Amniotic epithelial cell (primary cell): Measurements from ENCODE around the gene LAYN.

Experiments
- DNase-seq: peaks from one replicate; pipeline ENCODE4 v3.0.0-alpha.2; 2010; ENCODE audit warnings: low read depth

Gene LAYN

GRCh38 chr11:111531687-111532364 lies 8.7 kb upstream of the LAYN start:
- DNase-seq: peak; percentile 97

- DNase-seq: no peak
Measured at GRCh38 chr11:111532365-111532709, 8.2 kb upstream of the LAYN start.

GRCh38 chr11:111535281-111535680 lies 5.2 kb upstream of the LAYN start:
- DNase-seq: no peak

DNA sequence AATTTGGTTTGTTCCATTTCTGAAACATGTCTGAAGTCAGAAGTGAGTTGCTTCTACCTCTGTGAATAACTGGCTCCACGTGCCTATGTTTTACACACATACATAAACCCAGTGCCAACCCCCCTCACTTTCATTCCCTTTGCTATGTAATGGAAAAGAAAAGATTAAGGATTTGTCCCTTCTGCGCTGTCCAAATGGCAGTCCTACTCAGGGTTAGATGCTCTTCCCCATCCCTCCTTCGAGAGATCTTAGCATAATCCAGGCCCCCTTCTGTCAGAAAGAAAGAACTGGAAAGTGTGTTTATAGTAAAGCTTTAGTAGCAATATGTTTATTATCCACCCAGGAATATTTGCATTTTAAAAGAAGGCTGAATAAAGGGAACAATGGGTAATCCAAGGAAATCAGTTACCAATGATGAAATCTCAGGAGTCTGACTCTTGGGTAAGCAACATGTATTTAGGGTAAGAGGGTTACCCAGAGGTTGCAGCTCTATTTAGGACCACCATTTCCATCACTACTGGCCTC lies 3.1 kb upstream of the LAYN start:
- DNase-seq: no peak

DNA sequence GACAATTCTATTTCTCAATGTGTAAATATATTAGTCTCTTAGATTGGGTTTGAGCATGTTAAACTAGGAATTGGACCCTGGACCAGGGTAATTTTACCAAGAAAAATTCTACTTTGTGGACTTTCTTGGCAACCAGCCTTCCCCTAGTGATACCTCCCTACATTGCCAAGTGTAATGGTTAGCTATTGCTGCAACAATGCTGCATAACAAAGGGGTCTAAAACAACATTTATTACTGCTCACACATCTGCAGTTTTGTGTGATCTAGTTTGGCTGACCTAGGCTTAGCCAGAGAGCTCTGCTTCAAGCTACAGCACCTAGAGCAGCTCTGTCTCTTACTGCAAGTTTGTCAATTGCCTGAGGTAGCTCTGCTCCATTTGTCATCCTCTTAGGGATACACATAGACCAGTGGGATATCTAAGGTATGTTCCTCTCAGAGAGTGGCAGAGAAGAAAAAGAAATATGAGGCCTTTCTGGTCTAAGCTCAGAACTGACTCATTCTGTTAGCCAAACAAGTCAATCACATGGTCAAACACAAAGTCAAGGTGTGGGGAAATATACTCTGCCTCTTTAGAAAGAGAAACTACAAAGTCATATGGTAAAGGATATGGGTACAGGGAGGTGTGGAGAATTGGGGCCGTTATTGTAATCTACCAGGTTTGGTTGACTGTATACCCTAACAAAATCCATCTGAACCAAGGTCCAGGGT lies 2.0 kb upstream of the LAYN start:
- peak; percentile 81 for DNase-seq

GRCh38 chr11:111539426-111540113 lies 950 bp upstream of the LAYN start:
- DNase-seq: no peak

GRCh38 chr11:111540937-111541253 lies 375 bp downstream of the LAYN start:
- DNase-seq: no peak

GRCh38 chr11:111541254-111542061 lies 938 bp downstream of the LAYN start:
- peak; percentile 90 for DNase-seq

GRCh38 chr11:111542606-111543275 lies 2.2 kb downstream of the LAYN start:
- no peak for DNase-seq

DNA sequence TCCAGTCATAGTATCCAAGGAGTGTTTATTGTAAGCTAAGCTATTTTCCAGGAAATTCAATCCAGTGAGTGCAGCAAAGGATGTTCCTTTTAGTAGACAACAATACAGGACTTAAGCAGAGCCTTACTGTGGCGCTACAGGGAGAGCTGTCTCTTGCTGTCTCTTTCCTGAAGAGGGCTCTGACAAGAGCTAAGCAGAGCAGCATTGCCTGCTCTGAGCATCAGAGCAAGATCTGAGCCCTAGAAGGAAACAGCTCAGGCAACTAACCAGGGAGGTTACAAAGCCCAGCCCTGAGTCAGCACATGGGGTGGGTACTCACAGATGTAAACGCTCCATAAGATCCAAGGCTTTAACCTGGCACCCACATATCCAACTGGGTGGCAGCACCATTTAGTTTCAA lies 8.0 kb downstream of the LAYN start:
- no peak for DNase-seq

DNA sequence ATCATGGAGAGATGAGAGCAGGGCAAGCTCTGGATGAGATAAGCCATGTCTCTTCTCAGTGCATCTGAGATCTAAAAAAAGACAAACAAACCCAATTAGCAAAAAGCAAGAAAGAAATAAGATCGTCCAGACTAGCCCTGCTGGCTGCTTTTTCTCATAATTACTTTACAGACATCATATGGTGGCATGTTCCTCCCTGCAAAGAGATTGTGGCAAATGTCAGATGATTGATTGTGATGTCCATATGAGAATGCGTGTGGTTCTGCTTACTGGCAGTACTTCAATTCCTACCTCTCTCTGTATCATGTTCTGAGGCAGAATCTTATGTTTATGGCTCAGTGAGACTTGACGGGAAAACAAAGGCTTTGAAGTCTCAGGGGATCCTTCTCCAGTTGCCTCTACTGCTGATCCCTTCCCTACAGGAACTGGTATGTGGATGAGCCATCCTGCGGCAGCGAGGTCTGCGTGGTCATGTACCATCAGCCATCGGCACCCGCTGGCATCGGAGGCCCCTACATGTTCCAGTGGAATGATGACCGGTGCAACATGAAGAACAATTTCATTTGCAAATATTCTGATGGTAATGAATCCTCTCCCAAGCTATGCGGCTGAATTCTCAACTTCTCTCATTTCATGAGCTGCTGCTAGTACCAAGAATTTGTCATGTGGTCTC lies 8.8 kb downstream of the LAYN start:
- peak; percentile 61 for DNase-seq

- peak; percentile 59 for DNase-seq
Measured at GRCh38 chr11:111549869-111550203, 9.3 kb downstream of the LAYN start.

DNA sequence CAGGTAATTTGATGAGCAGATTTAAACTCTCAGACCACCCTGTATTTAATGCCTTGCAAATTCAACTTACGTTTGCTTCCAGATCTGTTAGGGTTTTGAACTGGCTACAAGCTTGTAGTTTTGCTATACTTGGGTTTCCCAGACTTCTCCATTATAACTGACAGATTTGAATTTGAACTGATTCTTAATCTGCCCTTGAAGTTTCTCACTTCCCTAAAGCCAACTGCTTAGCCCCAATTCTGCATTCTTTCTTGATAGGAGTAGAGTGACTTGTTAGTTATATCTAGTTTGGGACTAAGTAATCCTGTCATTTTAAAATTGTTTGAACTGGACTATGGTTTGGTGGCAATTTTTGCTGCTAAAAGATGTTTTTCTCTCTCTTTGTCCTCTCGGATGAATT lies 9.7 kb downstream of the LAYN start:
- DNase-seq: no peak

- DNase-seq: no peak
Measured at GRCh38 chr11:111554532-111554931, 14.0 kb downstream of the LAYN start.

- DNase-seq: peak; percentile 53
Measured at GRCh38 chr11:111555255-111555654, 14.7 kb downstream of the LAYN start.

- peak; percentile 99 for DNase-seq
Measured at GRCh38 chr11:111557425-111558111, 17.0 kb downstream of the LAYN start.

DNA sequence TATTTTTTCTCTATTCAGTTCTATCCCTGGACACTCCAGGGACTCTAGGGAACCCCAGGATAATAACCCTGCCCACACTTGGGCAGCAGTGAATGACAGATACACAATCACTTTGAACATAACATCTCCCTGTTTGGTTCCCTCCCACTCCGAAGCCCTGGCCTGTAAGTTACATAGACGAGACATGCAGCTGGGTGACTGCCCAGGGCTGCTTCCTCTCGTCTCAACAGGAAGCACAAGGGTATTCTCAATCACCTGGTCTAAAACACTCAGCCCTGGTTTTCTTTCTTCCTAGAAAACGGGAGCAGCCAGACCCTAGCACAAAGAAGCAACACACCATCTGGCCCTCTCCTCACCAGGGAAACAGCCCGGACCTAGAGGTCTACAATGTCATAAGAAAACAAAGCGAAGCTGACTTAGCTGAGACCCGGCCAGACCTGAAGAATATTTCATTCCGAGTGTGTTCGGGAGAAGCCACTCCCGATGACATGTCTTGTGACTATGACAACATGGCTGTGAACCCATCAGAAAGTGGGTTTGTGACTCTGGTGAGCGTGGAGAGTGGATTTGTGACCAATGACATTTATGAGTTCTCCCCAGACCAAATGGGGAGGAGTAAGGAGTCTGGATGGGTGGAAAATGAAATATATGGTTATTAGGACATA lies 19.4 kb downstream of the LAYN start:
- DNase-seq: no peak

DNA sequence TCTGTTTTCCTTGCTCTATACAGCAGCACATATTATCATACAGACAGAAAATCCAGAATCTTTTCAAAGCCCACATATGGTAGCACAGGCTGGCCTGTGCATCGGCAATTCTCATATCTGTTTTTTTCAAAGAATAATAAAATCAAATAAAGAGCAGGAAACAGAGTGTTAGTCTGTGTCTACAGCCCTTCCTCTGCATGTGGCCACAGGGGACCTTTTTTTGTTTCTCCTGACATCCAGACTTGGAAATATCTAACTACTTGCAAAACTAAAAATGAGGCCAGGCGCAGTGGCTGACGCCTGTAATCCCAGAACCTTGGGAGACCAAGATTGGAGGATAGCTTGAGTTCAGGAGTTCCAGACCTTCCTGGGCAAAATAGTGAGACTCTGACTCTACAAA lies 20.3 kb downstream of the LAYN start:
- DNase-seq: no peak

GRCh38 chr11:111561306-111561705 lies 20.8 kb downstream of the LAYN start:
- DNase-seq: no peak

DNA sequence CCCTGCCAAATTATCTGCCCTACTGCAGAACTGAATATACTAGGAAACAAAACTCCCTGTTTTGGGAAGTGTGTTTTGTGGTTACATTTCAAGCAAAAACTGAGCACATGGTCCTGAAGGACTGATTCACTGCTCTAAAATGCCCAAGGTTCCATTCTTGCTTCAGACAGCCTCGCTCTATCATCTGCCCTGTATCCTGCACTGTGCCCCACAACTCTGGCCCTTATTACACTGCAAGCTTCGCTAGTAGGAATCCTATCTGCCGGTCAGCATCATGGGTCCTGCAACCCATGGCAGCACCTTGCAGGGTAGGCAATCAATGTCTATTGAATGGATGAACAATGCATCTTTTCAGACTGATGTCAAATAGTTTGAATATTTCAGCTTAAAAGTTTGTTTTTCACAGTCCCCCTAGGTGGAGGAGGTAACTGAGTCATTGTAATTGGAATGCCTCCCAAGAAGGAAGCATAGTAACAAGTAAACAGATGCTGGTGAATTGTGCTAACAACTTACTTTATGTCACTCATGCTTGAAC lies 21.3 kb downstream of the LAYN start:
- peak; percentile 90 for DNase-seq
